Coronary artery (tissue), 2 donors: ENCODE data around the gene DOCK10.

Experiments used
- DNase-seq: peaks from one replicate; pipeline ENCODE4 v3.0.0-alpha.2; 2017; ENCODE audit warnings: low spot score
- H3K27ac ChIP-seq, 2 donors: fragments of 200-600 bp; sonication (generic); one replicate each; pipeline ENCODE4 v1.5.1; 2016 to 2019
- H3K4me3 ChIP-seq: fragments of 200-600 bp; sonication (generic); 2 replicates; pipeline ENCODE4 v1.5.1; 2016; ENCODE audit warnings: mild to moderate bottlenecking, moderate library complexity
- TF ChIP-seq, protein P1 (sequence below): fragments of 200-600 bp; sonication (generic); IDR thresholded peaks from one replicate; pipeline ENCODE4 v1.5.1; 2019; ENCODE audit warnings: antibody characterized with exemption

Gene DOCK10

DNA sequence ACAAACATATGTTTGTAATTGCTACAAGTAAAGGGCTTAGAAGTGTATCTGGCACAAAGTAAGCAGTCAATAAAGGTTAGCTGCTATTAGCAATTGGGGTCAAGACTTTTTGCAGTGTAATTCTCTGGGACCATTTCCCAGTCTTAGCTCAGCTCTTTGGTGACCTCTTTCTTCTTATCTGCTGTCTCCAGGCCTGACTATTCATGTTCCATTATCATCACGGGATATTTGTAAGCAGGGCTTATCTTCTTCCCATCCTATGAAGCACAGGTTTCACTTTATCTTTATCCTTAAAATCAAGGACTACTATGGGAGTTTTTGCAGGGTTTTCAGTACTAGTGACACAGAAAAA lies 131.7 kb downstream of the DOCK10 start:
- H3K27ac ChIP-seq: peak overlapping the region; percentile 80 to 84
- peak overlapping the region; percentile 31 for H3K4me3 ChIP-seq
- no peak for DNase-seq
- TF ChIP-seq, protein P1, sequence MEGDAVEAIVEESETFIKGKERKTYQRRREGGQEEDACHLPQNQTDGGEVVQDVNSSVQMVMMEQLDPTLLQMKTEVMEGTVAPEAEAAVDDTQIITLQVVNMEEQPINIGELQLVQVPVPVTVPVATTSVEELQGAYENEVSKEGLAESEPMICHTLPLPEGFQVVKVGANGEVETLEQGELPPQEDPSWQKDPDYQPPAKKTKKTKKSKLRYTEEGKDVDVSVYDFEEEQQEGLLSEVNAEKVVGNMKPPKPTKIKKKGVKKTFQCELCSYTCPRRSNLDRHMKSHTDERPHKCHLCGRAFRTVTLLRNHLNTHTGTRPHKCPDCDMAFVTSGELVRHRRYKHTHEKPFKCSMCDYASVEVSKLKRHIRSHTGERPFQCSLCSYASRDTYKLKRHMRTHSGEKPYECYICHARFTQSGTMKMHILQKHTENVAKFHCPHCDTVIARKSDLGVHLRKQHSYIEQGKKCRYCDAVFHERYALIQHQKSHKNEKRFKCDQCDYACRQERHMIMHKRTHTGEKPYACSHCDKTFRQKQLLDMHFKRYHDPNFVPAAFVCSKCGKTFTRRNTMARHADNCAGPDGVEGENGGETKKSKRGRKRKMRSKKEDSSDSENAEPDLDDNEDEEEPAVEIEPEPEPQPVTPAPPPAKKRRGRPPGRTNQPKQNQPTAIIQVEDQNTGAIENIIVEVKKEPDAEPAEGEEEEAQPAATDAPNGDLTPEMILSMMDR: no peak

DNA sequence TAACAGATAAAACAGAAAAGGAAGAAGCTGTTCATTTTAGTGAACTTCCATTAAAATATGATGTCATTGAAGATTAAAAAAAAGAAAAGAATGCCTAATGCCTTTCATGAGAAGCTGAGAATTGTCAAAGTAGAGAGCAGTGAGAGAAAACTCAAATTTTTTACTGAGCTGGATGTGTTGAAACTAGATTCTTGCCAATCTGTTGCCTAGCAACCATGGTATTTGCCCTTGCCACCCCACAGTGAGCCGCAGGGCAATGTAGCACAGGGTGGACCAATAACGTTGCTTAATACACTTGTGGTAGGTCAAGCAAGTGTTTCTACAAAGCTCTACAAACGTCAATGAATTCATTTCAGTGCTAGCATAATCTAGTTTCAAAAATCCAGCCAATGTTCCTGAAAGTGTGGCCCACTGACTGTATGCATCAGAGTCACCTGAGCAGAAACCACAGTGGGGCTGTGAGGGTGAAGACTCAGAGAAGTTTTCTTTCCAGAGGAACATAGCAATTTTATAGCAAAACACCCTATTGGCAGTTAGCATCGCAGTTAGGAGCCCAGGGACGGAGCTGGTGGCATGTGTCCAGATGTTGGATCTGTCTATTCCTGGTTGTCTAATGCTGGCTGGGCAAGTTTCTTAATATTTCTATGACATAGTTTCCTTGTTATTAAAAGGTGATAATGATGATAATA lies 132.2 kb downstream of the DOCK10 start:
- TF ChIP-seq, protein P1: no peak
- H3K4me3 ChIP-seq: peak overlapping the region; percentile 31
- DNase-seq: peak; percentile 90
- peak overlapping the region; percentile 80 to 84 for H3K27ac ChIP-seq

DNA sequence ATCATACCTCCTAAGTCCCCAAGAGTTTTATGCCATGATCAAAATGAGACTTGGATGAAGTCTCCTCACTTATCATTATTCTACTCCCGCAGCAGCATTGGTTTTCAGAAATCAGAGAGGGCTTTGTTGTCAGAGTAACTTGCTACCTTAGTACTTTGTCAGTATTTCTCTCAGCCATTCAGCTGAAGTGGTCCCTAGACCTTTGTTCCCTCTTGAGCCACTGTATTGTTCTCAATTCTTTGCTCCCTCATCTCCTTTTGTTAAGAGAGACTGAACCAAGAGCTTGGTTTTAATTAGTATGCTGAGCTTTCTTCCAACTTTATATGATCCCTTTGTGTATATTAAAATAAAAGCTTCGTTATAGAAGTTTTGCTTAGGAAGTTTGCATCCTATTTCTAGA lies 133.4 kb downstream of the DOCK10 start:
- peak overlapping the region; percentile 80 to 84 for H3K27ac ChIP-seq
- no peak for DNase-seq

DNA sequence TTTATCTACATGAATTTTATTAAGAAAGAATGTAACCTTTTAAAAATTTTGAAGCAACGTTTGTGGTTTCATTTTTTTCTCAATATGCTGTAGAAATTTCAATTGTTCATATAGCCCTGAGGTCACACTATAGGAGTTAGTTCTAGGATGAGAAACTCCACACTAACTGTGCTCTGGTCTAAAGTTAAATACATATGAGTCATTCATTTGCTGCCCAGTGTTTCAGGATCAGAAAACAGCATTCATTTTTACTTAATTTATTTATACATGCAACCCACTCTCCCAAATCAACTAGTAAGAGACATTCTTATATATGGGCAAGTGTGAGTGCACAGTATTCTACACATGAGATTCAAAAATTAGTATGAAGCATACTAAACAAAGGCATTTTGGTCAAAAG lies 137.9 kb downstream of the DOCK10 start:
- no peak overlapping the region for H3K27ac ChIP-seq
- TF ChIP-seq, protein P1: no peak
- no peak overlapping the region for H3K4me3 ChIP-seq

More for the DNA sequence above, 133.4 kb downstream of the DOCK10 start:
- TF ChIP-seq, protein P1: no peak
- H3K4me3 ChIP-seq: no peak overlapping the region

DNA sequence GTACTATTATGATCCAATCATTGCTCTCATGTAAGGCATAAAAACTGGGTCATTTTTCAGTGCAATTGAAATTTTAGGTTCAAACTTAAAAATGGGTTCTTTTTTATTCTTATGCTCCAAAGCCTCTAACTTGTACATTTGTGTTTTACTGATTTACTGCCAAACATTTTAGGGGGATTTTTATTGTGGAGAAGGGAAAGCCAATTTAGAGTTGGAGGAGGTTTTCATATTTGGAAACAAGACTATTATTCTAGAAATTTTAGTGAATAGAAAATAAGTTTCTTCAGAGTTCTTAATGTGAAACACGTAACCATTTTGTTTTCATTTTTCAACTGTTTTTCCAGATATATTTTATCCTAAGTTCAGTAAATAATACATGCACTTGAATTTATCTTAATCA lies 138.6 kb downstream of the DOCK10 start:
- Histone ChIP-seq H3K4me3 (no peak overlapping the region), H3K27ac (no peak overlapping the region)
- TF ChIP-seq, protein P1: no peak
- no peak for DNase-seq

More for the DNA sequence above, 137.9 kb downstream of the DOCK10 start:
- DNase-seq: no peak

DNA sequence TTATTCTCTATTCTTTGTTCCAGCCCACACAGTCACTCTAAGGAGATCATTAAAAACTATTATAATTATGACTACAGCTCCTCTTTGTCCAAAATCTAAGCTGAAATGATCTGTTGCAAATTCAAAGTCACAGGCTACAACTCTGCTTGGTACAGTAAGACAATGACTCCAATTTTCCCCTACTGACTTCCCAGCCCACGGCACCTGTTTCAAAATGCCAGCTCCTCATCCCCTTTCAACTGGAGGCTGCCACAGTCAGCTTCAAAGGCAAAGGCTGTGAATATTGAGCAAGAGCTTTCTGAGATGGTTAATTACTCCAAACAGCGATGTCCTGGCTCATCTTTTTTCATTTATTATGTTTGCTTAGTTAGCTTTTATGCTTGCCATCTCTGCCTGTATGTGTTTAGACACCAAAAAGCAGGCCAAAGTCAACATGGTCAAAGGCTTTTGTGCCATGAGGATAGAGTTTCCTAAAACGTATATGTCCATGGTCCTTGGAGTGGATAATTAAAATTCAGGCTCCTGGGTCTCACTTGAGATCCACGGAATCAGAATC lies 141.1 kb downstream of the DOCK10 start:
- TF ChIP-seq, protein P1: no peak
- no peak overlapping the region for H3K4me3 ChIP-seq
- DNase-seq: no peak
- no peak overlapping the region for H3K27ac ChIP-seq

DNA sequence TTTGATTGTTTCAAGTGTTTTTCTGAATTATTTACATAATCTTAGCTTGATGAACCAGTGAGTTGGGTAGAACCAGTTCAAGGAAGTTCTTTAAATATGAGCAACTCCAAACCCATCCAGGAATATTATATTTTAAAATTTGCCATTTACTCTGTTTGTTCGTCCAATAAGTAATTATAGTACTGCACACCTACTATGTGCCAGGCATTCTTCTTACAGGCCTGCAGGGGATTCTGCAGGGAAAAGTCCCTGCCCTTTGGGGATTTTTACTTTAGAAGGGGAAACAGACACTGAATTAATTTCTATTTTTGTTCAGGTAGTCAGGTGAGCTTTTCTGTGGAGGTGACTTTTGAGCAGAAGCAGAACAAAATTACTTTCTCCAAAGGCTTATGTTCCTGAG lies 146.9 kb downstream of the DOCK10 start:
- H3K4me3 ChIP-seq: no peak overlapping the region
- TF ChIP-seq, protein P1: no peak
- no peak for DNase-seq
- no peak overlapping the region for H3K27ac ChIP-seq
